ENCODE results near the gene SBF2. TPM values are rescaled to one million over a fixed set of nuclear protein-coding genes. Genes with fewer than 3 reads are reported as not detected.

SBF2 gene
- total RNA-seq, 4 donors from 2014 or later: 20.6 to 48.6 (median 26.0) TPM

- Histone ChIP-seq H3K36me3 (peaks cover 0 to 29% (median 7%) of the 10 kb centered on the region in 3 donors), H3K27ac (peak overlapping the region in 3 of 4 donors; percentile 72 to 94 (median 91))
- DNase-seq: no peak
Observed at GRCh38 chr11:9753021-9753420, 541.0 kb downstream of the SBF2 start.

GRCh38 chr11:9752091-9752490 is 541.9 kb downstream of the SBF2 start:
- Histone ChIP-seq H3K4me1 (peaks cover 18 to 71% (median 30%) of the 10 kb centered on the region in 3 donors), H3K36me3 (peaks cover 0 to 29% (median 7%) of the 10 kb centered on the region in 3 donors), H3K27me3 (no peaks in the 10 kb centered on the region), H3K9me3 (no peaks in the 10 kb centered on the region), H3K4me3 (no peak overlapping the region), H3K27ac (no peak overlapping the region)
- intact Hi-C loops (cut with DNase I): loop anchor here (10.0 kb wide), 1 partner anchor 573 kb away; no protein-coding TSS in a partner anchor
- DNase-seq: no peak
- no peak for TF ChIP-seq CTCF (IDR thresholded peaks at IDR 0.05)
- TF ChIP-seq POLR2A (IDR thresholded peaks at IDR 0.05): no peak
- 77 to 86% methylated on average over 3 of the region's 3 CpGs for WGBS, 2 donors

More at GRCh38 chr11:9753021-9753420, 541.0 kb downstream of the SBF2 start:
- TF ChIP-seq POLR2A (IDR thresholded peaks at IDR 0.05): no peak
- TF ChIP-seq CTCF (IDR thresholded peaks at IDR 0.05): no peak
- peaks cover 25 to 71% (median 33%) of the 10 kb centered on the region in 3 donors for H3K4me1 ChIP-seq
- H3K9me3 ChIP-seq: no peaks in the 10 kb centered on the region
- no peaks in the 10 kb centered on the region for H3K27me3 ChIP-seq
- no peak overlapping the region for H3K4me3 ChIP-seq
- intact Hi-C loops (cut with DNase I): loop anchor here (10.0 kb wide), 1 partner anchor 572 kb away; no protein-coding TSS in a partner anchor
- WGBS, 2 donors: 21 to 22% methylated on average over 3 of the region's 3 CpGs

GRCh38 chr11:9750551-9750950 is 543.5 kb downstream of the SBF2 start:
- DNase-seq: no peak
- Histone ChIP-seq H3K9me3 (no peaks in the 10 kb centered on the region), H3K4me1 (peaks cover 13 to 56% (median 15%) of the 10 kb centered on the region in 3 donors), H3K27ac (peak overlapping the region in 3 of 4 donors; percentile 36 to 61 (median 40)), H3K4me3 (no peak overlapping the region), H3K27me3 (no peaks in the 10 kb centered on the region), H3K36me3 (peaks cover 0 to 41% (median 7%) of the 10 kb centered on the region in 3 donors)
- WGBS, 2 donors: 57 to 61% methylated on average over 4 of the region's 4 CpGs
- TF ChIP-seq CTCF (IDR thresholded peaks at IDR 0.05) (no peak), POLR2A (IDR thresholded peaks at IDR 0.05) (no peak)
- intact Hi-C loops (cut with DNase I): loop anchor here (10.0 kb wide), 1 partner anchor 574 kb away; no protein-coding TSS in a partner anchor

- Histone ChIP-seq H3K27me3 (no peaks in the 10 kb centered on the region), H3K36me3 (peaks cover 0 to 57% (median 7%) of the 10 kb centered on the region in 3 donors), H3K9me3 (no peaks in the 10 kb centered on the region), H3K4me1 (peaks cover 0 to 40% (median 0%) of the 10 kb centered on the region in 3 donors), H3K4me3 (no peak overlapping the region), H3K27ac (peak overlapping the region in 3 of 4 donors; percentile 27 to 68 (median 49))
- intact Hi-C loops (cut with DNase I): no loop called here
- 42 to 53% methylated on average over 5 to 7 of the region's 7 CpGs for WGBS, 2 donors
- TF ChIP-seq CTCF (IDR thresholded peaks at IDR 0.05): peak; percentile 31 to 83 (median 56)
- TF ChIP-seq POLR2A (IDR thresholded peaks at IDR 0.05): no peak
- no peak for DNase-seq
Observed at GRCh38 chr11:9748361-9748970, 545.6 kb downstream of the SBF2 start.

- Histone ChIP-seq H3K36me3 (peaks cover 0 to 57% (median 7%) of the 10 kb centered on the region in 3 donors), H3K4me1 (peaks cover 0 to 33% (median 0%) of the 10 kb centered on the region in 3 donors), H3K27ac (peak overlapping the region in 2 of 4 donors; percentile 49 to 68), H3K27me3 (no peaks in the 10 kb centered on the region), H3K4me3 (no peak overlapping the region), H3K9me3 (no peaks in the 10 kb centered on the region)
- intact Hi-C loops (cut with DNase I): no loop called here
- 71 to 79% methylated on average over 5 of the region's 5 CpGs for WGBS, 2 donors
- TF ChIP-seq CTCF (IDR thresholded peaks at IDR 0.05) (no peak), POLR2A (IDR thresholded peaks at IDR 0.05) (no peak)
- DNase-seq: no peak
Observed at GRCh38 chr11:9747828-9748227, 546.2 kb downstream of the SBF2 start.

Data from esophagus squamous epithelium (tissue), 5 donors.